ENCODE measurements around the gene TRAP1. TPM values are rescaled to one million over a fixed set of nuclear protein-coding genes. Genes with fewer than 3 reads are reported as not detected.

Gene TRAP1
- total RNA-seq, 1 experiment from 2014 or later, result 382 TPM

DNA sequence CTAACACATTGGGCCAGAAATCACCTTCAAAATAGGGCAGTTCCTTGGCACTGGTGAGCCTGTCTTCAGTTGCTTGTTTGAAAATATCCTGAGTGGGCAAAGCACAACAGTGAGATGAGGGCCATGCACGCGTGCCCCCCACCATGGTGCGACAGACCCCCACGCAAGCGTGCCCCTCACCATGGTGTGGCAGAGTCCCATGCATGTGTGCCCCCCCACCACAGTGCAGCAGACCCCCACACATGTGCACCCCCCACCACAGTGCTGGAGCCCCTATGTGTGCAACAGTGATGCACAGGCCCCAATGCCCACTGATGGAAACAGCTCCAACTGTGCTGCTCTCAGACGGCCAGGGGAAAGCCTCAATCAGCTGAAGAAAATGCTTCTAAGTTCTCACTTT, 18.8 kb upstream of the TRAP1 start:
- Histone ChIP-seq H3K36me3 (ENCODE audit: low read depth, low read length) (peaks cover 7% of the 10 kb centered on the region), H3K4me1 (ENCODE audit: insufficient read depth, low read length) (no peaks in the 10 kb centered on the region), H3K79me2 (ENCODE audit: low read length) (no peaks in the 10 kb centered on the region), H3K9me3 (ENCODE audit: low read length) (no peaks in the 10 kb centered on the region), H3K27me3 (ENCODE audit: low read length) (no peaks in the 10 kb centered on the region), H3K4me2 (ENCODE audit: low read length) (no peak overlapping the region), H3K9ac (ENCODE audit: low read length) (no peak overlapping the region), H2AFZ (ENCODE audit: low read length) (no peak overlapping the region), H4K20me1 (ENCODE audit: low read length) (no peaks in the 10 kb centered on the region), H3F3A (ENCODE audit: low read length, unreplicated experiment) (no peaks in the 10 kb centered on the region), H3K27ac (ENCODE audit: low read length) (no peak overlapping the region), H3K9me2 (replicated peaks; ENCODE audit: low read length) (no peaks in the 10 kb centered on the region), H3K4me3 (ENCODE audit: low read length) (no peak overlapping the region)
- intact Hi-C loops (cut with micrococcal nuclease), result no loop called here
- DNase-seq, result no peak
- no TSS peak for BruUV-seq (replicated peaks)
- TF ChIP-seq EZH2phosphoT487 (IDR thresholded peaks at IDR 0.05; ENCODE audit: borderline replicate concordance, low read length) (no peak), EZH2 (IDR thresholded peaks at IDR 0.05; ENCODE audit: low read length, unreplicated experiment) (no peak)
- POLR2A ChIA-PET (ENCODE audit: unreplicated experiment), result no interaction called here
- CTCF ChIA-PET, result no interaction called here
- ATAC-seq, result no peak

DNA sequence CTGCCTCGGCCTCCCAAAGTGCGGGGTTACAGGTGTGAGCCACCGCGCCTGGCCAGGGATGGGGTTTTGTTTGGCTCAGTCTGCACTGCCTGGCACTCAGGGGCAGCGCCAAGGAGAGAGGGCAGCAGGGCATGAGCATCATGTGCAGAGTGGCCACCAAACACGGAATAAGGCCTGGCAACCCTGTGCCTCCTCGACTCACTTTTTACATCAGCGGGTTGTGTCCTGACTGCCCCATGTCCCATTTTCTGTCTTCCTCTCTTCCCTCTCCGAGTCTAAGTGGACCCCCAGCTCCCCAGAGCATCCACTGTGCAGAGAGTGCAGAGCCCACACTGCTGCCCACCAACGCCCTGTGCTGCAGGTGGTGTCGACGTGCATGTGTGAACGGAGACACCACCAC, 18.2 kb upstream of the TRAP1 start:
- H3K9me2 ChIP-seq (replicated peaks; ENCODE audit: low read length), result no peaks in the 10 kb centered on the region
- no TSS peak for BruUV-seq (replicated peaks)
- no peaks in the 10 kb centered on the region for H3K79me2 ChIP-seq (ENCODE audit: low read length)
- CTCF ChIA-PET, result no interaction called here
- ATAC-seq, result no peak
- no peaks in the 10 kb centered on the region for H3F3A ChIP-seq (ENCODE audit: low read length, unreplicated experiment)
- no peaks in the 10 kb centered on the region for H4K20me1 ChIP-seq (ENCODE audit: low read length)
- no peak overlapping the region for H3K9ac ChIP-seq (ENCODE audit: low read length)
- no peaks in the 10 kb centered on the region for H3K4me1 ChIP-seq (ENCODE audit: insufficient read depth, low read length)
- no peak overlapping the region for H3K4me2 ChIP-seq (ENCODE audit: low read length)
- intact Hi-C loops (cut with micrococcal nuclease), result no loop called here
- no peaks in the 10 kb centered on the region for H3K9me3 ChIP-seq (ENCODE audit: low read length)
- H3K27me3 ChIP-seq (ENCODE audit: low read length), result no peaks in the 10 kb centered on the region
- no peak overlapping the region for H2AFZ ChIP-seq (ENCODE audit: low read length)
- POLR2A ChIA-PET (ENCODE audit: unreplicated experiment), result no interaction called here
- no peak overlapping the region for H3K4me3 ChIP-seq (ENCODE audit: low read length)
- no peak for TF ChIP-seq EZH2 (IDR thresholded peaks at IDR 0.05; ENCODE audit: low read length, unreplicated experiment)
- TF ChIP-seq EZH2phosphoT487 (IDR thresholded peaks at IDR 0.05; ENCODE audit: borderline replicate concordance, low read length), result no peak
- TF ChIP-seq, protein P1, sequence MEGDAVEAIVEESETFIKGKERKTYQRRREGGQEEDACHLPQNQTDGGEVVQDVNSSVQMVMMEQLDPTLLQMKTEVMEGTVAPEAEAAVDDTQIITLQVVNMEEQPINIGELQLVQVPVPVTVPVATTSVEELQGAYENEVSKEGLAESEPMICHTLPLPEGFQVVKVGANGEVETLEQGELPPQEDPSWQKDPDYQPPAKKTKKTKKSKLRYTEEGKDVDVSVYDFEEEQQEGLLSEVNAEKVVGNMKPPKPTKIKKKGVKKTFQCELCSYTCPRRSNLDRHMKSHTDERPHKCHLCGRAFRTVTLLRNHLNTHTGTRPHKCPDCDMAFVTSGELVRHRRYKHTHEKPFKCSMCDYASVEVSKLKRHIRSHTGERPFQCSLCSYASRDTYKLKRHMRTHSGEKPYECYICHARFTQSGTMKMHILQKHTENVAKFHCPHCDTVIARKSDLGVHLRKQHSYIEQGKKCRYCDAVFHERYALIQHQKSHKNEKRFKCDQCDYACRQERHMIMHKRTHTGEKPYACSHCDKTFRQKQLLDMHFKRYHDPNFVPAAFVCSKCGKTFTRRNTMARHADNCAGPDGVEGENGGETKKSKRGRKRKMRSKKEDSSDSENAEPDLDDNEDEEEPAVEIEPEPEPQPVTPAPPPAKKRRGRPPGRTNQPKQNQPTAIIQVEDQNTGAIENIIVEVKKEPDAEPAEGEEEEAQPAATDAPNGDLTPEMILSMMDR (conservative IDR thresholded peaks at IDR 0.05; ENCODE audit: low read depth, low read length), result no peak
- H3K27ac ChIP-seq (ENCODE audit: low read length), result no peak overlapping the region
- no peak for DNase-seq
- H3K36me3 ChIP-seq (ENCODE audit: low read depth, low read length), result peaks cover 9% of the 10 kb centered on the region

DNA sequence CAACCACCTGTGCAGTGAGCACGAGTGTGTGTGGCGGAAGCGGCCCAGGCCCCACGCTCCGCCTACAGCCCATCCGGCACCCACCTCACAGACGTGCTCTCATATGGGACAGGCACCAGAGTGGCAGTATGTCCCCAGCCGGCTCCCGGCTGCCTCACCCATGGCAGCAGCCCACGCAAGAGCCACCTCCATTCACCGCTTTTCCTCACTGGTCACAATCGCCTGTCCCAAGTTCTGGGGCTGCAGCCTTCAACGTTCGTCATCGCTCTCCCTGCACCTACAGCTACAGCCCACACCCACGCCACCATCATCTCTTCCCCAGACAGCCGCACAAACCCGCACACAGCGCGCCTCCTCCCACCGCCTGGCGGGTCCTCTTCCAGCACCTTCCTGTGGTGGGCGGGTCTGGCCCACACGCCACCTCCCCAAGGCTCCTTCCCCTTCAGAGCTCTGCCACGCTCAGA, 17.5 kb upstream of the TRAP1 start:
- H3K9ac ChIP-seq (ENCODE audit: low read length), result no peak overlapping the region
- peaks cover 9% of the 10 kb centered on the region for H3K36me3 ChIP-seq (ENCODE audit: low read depth, low read length)
- no peaks in the 10 kb centered on the region for H3K9me3 ChIP-seq (ENCODE audit: low read length)
- TF ChIP-seq EZH2phosphoT487 (IDR thresholded peaks at IDR 0.05; ENCODE audit: borderline replicate concordance, low read length) (no peak), EZH2 (IDR thresholded peaks at IDR 0.05; ENCODE audit: low read length, unreplicated experiment) (no peak)
- TF ChIP-seq, protein P1 (conservative IDR thresholded peaks at IDR 0.05; ENCODE audit: low read depth, low read length), result no peak
- H3K4me1 ChIP-seq (ENCODE audit: insufficient read depth, low read length), result no peaks in the 10 kb centered on the region
- intact Hi-C loops (cut with micrococcal nuclease), result no loop called here
- ChIA-PET POLR2A (ENCODE audit: unreplicated experiment) (no interaction called here), CTCF (no interaction called here)
- no peaks in the 10 kb centered on the region for H3K79me2 ChIP-seq (ENCODE audit: low read length)
- no peak overlapping the region for H3K4me2 ChIP-seq (ENCODE audit: low read length)
- no peaks in the 10 kb centered on the region for H4K20me1 ChIP-seq (ENCODE audit: low read length)
- no peaks in the 10 kb centered on the region for H3K27me3 ChIP-seq (ENCODE audit: low read length)
- no peak overlapping the region for H2AFZ ChIP-seq (ENCODE audit: low read length)
- no peak overlapping the region for H3K27ac ChIP-seq (ENCODE audit: low read length)
- BruUV-seq (replicated peaks), result no TSS peak
- ATAC-seq, result no peak
- no peak for DNase-seq
- no peaks in the 10 kb centered on the region for H3F3A ChIP-seq (ENCODE audit: low read length, unreplicated experiment)
- no peaks in the 10 kb centered on the region for H3K9me2 ChIP-seq (replicated peaks; ENCODE audit: low read length)
- H3K4me3 ChIP-seq (ENCODE audit: low read length), result no peak overlapping the region

All from PC-3 (cell line).